HepG2 (cell line): ENCODE measurements around the gene TEKTIP1. TPM values are rescaled to one million over a fixed set of nuclear protein-coding genes. Genes with fewer than 3 reads are reported as not detected.
A peak's percentile ranks its signal among the peaks of the same experiment; 100 is the strongest.

Experiments
- DBP ChIP-seq: sonication (generic); formaldehyde crosslinking; IDR thresholded peaks from 2 replicates; pipeline ENCODE4 v1.4.0; 2020; ENCODE audit warnings: missing genetic modification reagents; ENCODE audit errors: not compliant biosample characterization
- DDIT3 ChIP-seq: sonication (generic); formaldehyde crosslinking; IDR thresholded peaks from 2 replicates; pipeline ENCODE4 v1.4.0; 2020; ENCODE audit warnings: mild to moderate bottlenecking, missing genetic modification reagents
- E2F2 ChIP-seq: sonication (generic); formaldehyde crosslinking; IDR thresholded peaks from 2 replicates; pipeline ENCODE4 v1.4.0; 2020; ENCODE audit warnings: missing genetic modification reagents, borderline replicate concordance
- HNF1A ChIP-seq, 2 experiments: sonication (generic) in 1 of 2; formaldehyde crosslinking in 1 of 2; IDR thresholded peaks; 2 replicates each; pipeline versions ENCODE4 v1.4.0 to v1.6.1; 2016 to 2020; ENCODE audit warnings: borderline replicate concordance in 1 of 2, low read depth in 1 of 2, mild to moderate bottlenecking in 1 of 2, missing genetic modification reagents in 1 of 2
- JUNB ChIP-seq: sonication (generic); formaldehyde crosslinking; IDR thresholded peaks from 2 replicates; pipeline ENCODE4 v1.8.0; 2022; ENCODE audit warnings: missing genetic modification reagents, mild to moderate bottlenecking, borderline replicate concordance
- MATR3 ChIP-seq: sonication (generic); formaldehyde crosslinking; IDR thresholded peaks from 2 replicates; pipeline ENCODE4 v1.4.0; 2020; ENCODE audit warnings: missing genetic modification reagents
- POLR2A ChIP-seq, 2 experiments: IDR thresholded peaks; 2 replicates each; pipeline ENCODE4 v1.6.1; 2011; ENCODE audit warnings: low read depth in 2 of 2, low read length in 2 of 2, mild to moderate bottlenecking in 1 of 2, moderate library complexity in 1 of 2; ENCODE audit not compliant: insufficient read depth in 1 of 2
- RBAK ChIP-seq: sonication (generic); formaldehyde crosslinking; IDR thresholded peaks from 2 replicates; pipeline ENCODE4 v1.5.1; 2020; ENCODE audit warnings: mild to moderate bottlenecking, missing genetic modification reagents
- RELA ChIP-seq: sonication (generic); formaldehyde crosslinking; IDR thresholded peaks from 2 replicates; pipeline ENCODE4 v1.4.0; 2020; ENCODE audit warnings: missing genetic modification reagents
- SPEN ChIP-seq: sonication (generic); formaldehyde crosslinking; IDR thresholded peaks from 2 replicates; pipeline ENCODE4 v1.5.1; 2020; ENCODE audit warnings: low read depth, mild to moderate bottlenecking, missing genetic modification reagents
- TCF7 ChIP-seq: sonication (generic); IDR thresholded peaks from 2 replicates; pipeline ENCODE4 v1.6.1; 2016; ENCODE audit warnings: antibody characterized with exemption, low read depth
- THAP7 ChIP-seq: sonication (generic); formaldehyde crosslinking; IDR thresholded peaks from 2 replicates; pipeline ENCODE4 v1.8.1; 2023; ENCODE audit warnings: mild to moderate bottlenecking, missing genetic modification reagents
- ZKSCAN5 ChIP-seq: sonication (generic); formaldehyde crosslinking; IDR thresholded peaks from 2 replicates; pipeline ENCODE4 v1.5.1; 2020; ENCODE audit warnings: mild to moderate bottlenecking, missing genetic modification reagents
- ZNF264 ChIP-seq: sonication (generic); formaldehyde crosslinking; IDR thresholded peaks from 2 replicates; pipeline ENCODE4 v1.4.0; 2020; ENCODE audit warnings: missing genetic modification reagents
- ZNF280D ChIP-seq: sonication (generic); formaldehyde crosslinking; IDR thresholded peaks from 2 replicates; pipeline ENCODE4 v1.5.1; 2020; ENCODE audit warnings: mild to moderate bottlenecking, missing genetic modification reagents
- ZNF414 ChIP-seq: sonication (generic); formaldehyde crosslinking; IDR thresholded peaks from 2 replicates; pipeline ENCODE4 v1.5.0; 2020; ENCODE audit warnings: missing genetic modification reagents
- ZNF839 ChIP-seq: sonication (generic); formaldehyde crosslinking; IDR thresholded peaks from 2 replicates; pipeline ENCODE4 v1.4.0; 2020; ENCODE audit warnings: missing genetic modification reagents, mild to moderate bottlenecking, borderline replicate concordance
- polyA plus RNA-seq, 8 experiments: library from polyadenylated mRNA; depleted of rRNA in 3 of 8; stranded (reverse) in 7 of 8; unstranded in 1 of 8; fragments of >200 nt; fragmentation: Illumina TruSeq in 4 of 8; extraction: Trizol in 4 of 8; gene quantifications; 2 replicates each; pipeline versions ENCODE4 v1.2.1 to v1.2.3, GENCODE V29; 2011 to 2016; ENCODE audit warnings: low read depth in 4 of 8, missing spikeins in 1 of 8, mixed read lengths in 1 of 8; ENCODE audit not compliant: insufficient read depth in 1 of 8
- total RNA-seq, 5 experiments: library from RNA; depleted of rRNA; stranded (reverse); fragments of >200 nt; fragmentation: Illumina TruSeq; extraction: Trizol; gene quantifications; 2 replicates each; pipeline ENCODE4 v1.2.3, GENCODE V29; 2016; ENCODE audit warnings: low read depth in 1 of 5

The TEKTIP1 gene
- total and polyA plus RNA-seq, 2 of the 13 experiments (the other 11 are each of a cell fraction or from before 2014, with no cell fraction given): not detected

- TF ChIP-seq DDIT3 (CRISPR knock-in tag): no peak
- no peak for TF ChIP-seq DBP (CRISPR knock-in tag)
- no peak for TF ChIP-seq RELA (CRISPR knock-in tag)
- TF ChIP-seq MATR3 (CRISPR knock-in tag): no peak
- no peak for TF ChIP-seq ZNF414
- no peak for TF ChIP-seq ZNF264 (CRISPR knock-in tag)
- TF ChIP-seq E2F2 (CRISPR knock-in tag): no peak
- TF ChIP-seq POLR2A (IDR thresholded peaks at IDR 0.05; ENCODE audit: insufficient read depth in 1 of 2, low read depth in 2 of 2, low read length in 2 of 2): no peak
- TF ChIP-seq RBAK (CRISPR knock-in tag): peak; percentile 89
- TF ChIP-seq ZNF839: no peak
- no peak for TF ChIP-seq TCF7
- TF ChIP-seq THAP7 (CRISPR knock-in tag): no peak
- TF ChIP-seq ZKSCAN5 (CRISPR knock-in tag): no peak
- TF ChIP-seq HNF1A (IDR thresholded peaks at IDR 0.05; ENCODE audit: low read depth): no peak
- TF ChIP-seq HNF1A (CRISPR knock-in tag; IDR thresholded peaks at IDR 0.05; ENCODE audit: borderline replicate concordance): peak; percentile 40; the same call in 1 of the 2 replicates
- TF ChIP-seq ZNF280D (CRISPR knock-in tag): 0 out of 2 replicates have a peak, but pooled peaks have one; percentile 23
- no peak for TF ChIP-seq JUNB
- no peak for TF ChIP-seq SPEN (CRISPR knock-in tag)
Measured at GRCh38 chr19:3497757-3498520, 41.0 kb upstream of the TEKTIP1 start (continued).
